Measurements from ENCODE around the gene ASTN2. TPM values are rescaled to one million over a fixed set of nuclear protein-coding genes. Genes with fewer than 3 reads are reported as not detected.

ASTN2 gene
- polyA plus RNA-seq, 1 experiment: 6.6 TPM

DNA sequence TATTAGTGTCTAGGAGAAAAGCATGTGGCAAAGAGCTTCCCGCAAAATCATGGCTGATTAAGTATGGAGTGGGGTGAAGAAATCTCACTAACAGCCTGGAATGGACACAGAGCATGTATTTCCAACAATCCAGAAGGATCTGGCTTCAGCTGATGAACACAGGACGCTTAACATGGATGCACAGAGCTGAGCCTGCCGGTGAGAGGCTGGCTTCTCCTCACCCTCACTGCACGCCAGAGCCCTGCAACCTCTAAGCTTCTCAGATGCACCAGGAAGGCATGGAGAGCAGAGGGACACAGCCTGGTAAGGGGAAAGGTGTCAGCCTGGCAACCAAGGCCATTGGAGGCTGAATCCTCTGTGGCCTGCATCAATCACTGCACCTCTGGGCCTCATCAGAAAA lies 429.3 kb downstream of the ASTN2 start:
- Histone ChIP-seq H3K4me3 (ENCODE audit: low read depth, low read length) (no peak overlapping the region), H3K27me3 (ENCODE audit: control insufficient read depth, insufficient read depth, low read length) (no peaks in the 10 kb centered on the region), H3K27ac (ENCODE audit: low read depth, low read length) (no peak overlapping the region), H3K9me3 (ENCODE audit: control insufficient read depth, insufficient read depth, low read length) (no peaks in the 10 kb centered on the region)
- DNase-seq (ENCODE audit: low read depth, low spot score): no peak
- ChIA-PET CTCF (no interaction called here), POLR2A (no interaction called here)
- TF ChIP-seq CTCF (IDR thresholded peaks at IDR 0.05; ENCODE audit: low read depth, low read length): no peak

GRCh38 chr9:116984111-116984510 lies 430.7 kb downstream of the ASTN2 start:
- CTCF ChIA-PET: no interaction called here

DNA sequence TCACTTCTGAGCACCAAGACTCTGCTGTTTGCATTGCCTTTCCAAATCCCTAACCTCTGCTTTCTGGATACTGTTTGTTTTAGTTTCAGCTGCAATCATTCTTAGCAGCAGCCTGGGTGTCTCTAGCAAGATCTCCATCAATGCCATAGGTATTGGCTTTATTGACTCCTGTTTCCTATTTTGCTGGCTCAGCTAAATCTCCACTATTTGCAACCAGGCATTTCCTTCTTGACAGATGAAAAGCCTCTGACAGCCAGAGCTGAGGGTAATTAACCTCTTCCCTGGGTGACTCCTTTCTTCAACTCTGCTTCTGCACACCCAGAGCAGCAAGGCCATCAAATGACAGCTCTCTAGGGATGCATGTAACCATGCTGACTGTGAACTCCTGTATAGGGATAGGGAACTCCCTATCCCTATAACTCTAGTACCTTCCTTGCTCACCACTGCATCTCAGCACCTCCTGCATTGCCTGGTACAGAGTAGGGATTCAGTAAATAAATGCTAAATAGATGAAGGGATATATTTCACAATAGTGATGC lies 434.2 kb downstream of the ASTN2 start:
- no peak for TF ChIP-seq CTCF (IDR thresholded peaks at IDR 0.05; ENCODE audit: low read depth, low read length)
- Histone ChIP-seq H3K9me3 (ENCODE audit: control insufficient read depth, insufficient read depth, low read length) (no peaks in the 10 kb centered on the region), H3K27me3 (ENCODE audit: control insufficient read depth, insufficient read depth, low read length) (peaks cover 2% of the 10 kb centered on the region), H3K4me3 (ENCODE audit: low read depth, low read length) (no peak overlapping the region), H3K27ac (ENCODE audit: low read depth, low read length) (no peak overlapping the region)
- ChIA-PET POLR2A (no interaction called here), CTCF (no interaction called here)
- no peak for DNase-seq (ENCODE audit: low read depth, low spot score)

More at GRCh38 chr9:116984111-116984510, 430.7 kb downstream of the ASTN2 start:
- Histone ChIP-seq H3K27me3 (ENCODE audit: control insufficient read depth, insufficient read depth, low read length) (peaks cover 2% of the 10 kb centered on the region), H3K27ac (ENCODE audit: low read depth, low read length) (no peak overlapping the region), H3K4me3 (ENCODE audit: low read depth, low read length) (no peak overlapping the region), H3K9me3 (ENCODE audit: control insufficient read depth, insufficient read depth, low read length) (no peaks in the 10 kb centered on the region)
- no peak for TF ChIP-seq CTCF (IDR thresholded peaks at IDR 0.05; ENCODE audit: low read depth, low read length)
- POLR2A ChIA-PET: no interaction called here
- DNase-seq (ENCODE audit: low read depth, low spot score): no peak

DNA sequence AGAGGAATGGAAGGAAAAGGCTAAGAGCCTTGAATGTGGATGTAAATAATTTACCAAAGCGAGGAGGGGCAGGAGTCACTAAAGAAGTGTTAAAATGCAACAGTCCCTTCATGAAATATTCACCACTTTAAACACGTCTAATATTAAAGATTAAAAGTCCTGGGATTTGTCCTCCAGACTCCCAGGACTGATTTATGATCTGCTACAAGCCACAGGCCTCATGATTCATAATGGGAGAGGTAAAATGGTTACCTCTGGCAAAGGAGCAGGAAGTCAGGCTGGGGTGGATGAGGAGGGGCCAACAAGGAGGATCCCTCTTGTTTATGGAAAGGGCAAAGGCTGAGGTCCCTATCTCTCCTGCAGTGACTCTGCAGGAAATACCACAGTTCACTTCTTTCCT lies 435.4 kb downstream of the ASTN2 start:
- Histone ChIP-seq H3K27ac (ENCODE audit: low read depth, low read length) (no peak overlapping the region), H3K4me3 (ENCODE audit: low read depth, low read length) (no peak overlapping the region), H3K9me3 (ENCODE audit: control insufficient read depth, insufficient read depth, low read length) (no peaks in the 10 kb centered on the region), H3K27me3 (ENCODE audit: control insufficient read depth, insufficient read depth, low read length) (peaks cover 2% of the 10 kb centered on the region)
- no peak for TF ChIP-seq CTCF (IDR thresholded peaks at IDR 0.05; ENCODE audit: low read depth, low read length)
- DNase-seq (ENCODE audit: low read depth, low spot score): no peak
- ChIA-PET POLR2A (no interaction called here), CTCF (no interaction called here)

DNA sequence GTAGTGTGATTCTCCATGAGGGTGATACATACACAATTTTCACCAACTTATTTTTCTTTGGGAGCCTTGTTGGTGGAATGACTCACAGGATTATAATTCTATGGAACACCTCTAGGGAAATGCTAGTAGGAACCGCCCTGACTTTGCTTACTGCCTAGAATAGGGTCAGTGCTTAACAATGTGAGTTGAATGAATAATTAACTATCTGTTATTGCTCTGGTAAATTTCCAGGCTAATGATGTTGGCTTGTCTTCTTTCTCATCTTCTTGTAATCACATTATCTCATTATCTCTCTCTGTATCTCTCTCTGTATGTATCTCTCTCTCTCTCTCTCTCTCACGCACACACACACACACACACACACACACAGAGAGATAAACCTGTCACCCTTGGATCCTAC lies 436.7 kb downstream of the ASTN2 start:
- POLR2A ChIA-PET: no interaction called here
- Histone ChIP-seq H3K4me3 (ENCODE audit: low read depth, low read length) (no peak overlapping the region), H3K27ac (ENCODE audit: low read depth, low read length) (no peak overlapping the region), H3K9me3 (ENCODE audit: control insufficient read depth, insufficient read depth, low read length) (no peaks in the 10 kb centered on the region), H3K27me3 (ENCODE audit: control insufficient read depth, insufficient read depth, low read length) (peaks cover 2% of the 10 kb centered on the region)
- DNase-seq (ENCODE audit: low read depth, low spot score): no peak
- CTCF ChIA-PET: no interaction called here
- TF ChIP-seq CTCF (IDR thresholded peaks at IDR 0.05; ENCODE audit: low read depth, low read length): no peak

All from AG04450 (cell line).